ENCODE data around the gene CDKN1C.
"Not testable (repeated sequence)": the region's sequence is repeated elsewhere in the genome, so short reads cannot be mapped to it uniquely, and the experiment has no call there.

CDKN1C gene

DNA sequence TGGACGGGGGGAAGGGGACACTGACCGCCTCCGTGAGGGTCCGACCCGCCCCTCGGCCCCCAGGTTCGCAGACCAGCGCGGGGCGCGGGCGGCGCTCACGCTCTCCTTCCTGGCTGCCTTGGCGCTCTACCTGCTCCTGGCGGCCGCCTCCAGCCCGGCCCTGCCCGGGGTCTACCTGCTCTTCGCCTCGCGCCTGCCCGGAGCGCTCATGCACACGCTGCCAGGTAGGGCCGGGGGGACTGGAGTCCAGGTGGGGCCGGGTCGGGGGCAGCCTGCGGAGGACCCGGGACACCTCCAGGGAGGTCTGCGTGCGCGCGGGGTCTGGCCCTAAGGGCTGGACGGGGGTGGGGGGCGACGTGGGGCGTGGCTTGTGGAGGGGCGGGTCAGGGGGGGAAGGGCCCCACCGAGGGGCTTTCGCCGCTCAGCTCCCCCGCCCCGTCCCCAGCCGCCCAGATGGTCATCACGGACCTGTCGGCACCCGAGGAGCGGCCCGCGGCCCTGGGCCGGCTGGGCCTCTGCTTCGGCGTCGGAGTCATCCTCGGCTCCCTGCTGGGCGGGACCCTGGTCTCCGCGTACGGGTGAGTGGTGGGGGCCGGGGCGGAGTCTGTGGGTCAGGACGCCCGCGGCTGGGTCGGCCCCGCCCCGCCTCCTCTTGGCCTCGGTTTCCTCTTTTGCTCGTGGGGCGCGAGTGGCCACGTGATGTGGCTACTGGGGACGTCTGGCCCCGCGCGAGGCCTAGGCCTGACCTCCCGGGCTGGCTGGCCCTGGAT is 23.7 kb upstream of the CDKN1C start:
- H3K4me3 ChIP-seq (ENCODE audit: low read depth, low read length), result no peak overlapping the region
- no peak for DNase-seq (ENCODE audit: low read depth, low spot score)
- in situ Hi-C loops (cut with HindIII; ENCODE audit: low sequenced_read_pairs), result no loop called here
- TF ChIP-seq, protein P1, sequence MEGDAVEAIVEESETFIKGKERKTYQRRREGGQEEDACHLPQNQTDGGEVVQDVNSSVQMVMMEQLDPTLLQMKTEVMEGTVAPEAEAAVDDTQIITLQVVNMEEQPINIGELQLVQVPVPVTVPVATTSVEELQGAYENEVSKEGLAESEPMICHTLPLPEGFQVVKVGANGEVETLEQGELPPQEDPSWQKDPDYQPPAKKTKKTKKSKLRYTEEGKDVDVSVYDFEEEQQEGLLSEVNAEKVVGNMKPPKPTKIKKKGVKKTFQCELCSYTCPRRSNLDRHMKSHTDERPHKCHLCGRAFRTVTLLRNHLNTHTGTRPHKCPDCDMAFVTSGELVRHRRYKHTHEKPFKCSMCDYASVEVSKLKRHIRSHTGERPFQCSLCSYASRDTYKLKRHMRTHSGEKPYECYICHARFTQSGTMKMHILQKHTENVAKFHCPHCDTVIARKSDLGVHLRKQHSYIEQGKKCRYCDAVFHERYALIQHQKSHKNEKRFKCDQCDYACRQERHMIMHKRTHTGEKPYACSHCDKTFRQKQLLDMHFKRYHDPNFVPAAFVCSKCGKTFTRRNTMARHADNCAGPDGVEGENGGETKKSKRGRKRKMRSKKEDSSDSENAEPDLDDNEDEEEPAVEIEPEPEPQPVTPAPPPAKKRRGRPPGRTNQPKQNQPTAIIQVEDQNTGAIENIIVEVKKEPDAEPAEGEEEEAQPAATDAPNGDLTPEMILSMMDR (IDR thresholded peaks at IDR 0.05; ENCODE audit: low read depth, low read length), result no peak

DNA sequence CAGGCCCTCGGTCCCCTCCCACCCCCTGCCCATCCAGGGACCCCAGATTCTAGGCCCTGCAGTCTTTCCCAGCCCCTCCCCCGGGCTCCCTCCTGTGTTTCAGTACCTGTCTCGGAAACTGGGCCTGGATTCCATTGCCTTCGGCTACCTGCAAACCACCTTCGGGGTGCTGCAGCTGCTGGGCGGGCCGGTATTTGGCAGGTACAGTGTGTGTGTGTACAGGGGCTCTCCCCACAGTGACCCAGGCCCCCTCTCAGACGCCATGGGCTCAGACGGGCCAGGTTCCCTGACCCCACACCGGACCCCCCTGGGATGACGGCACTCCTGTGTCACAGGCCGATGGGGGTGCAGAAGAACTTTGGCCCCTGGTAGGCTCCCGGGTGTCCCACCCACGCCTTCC is 22.6 kb upstream of the CDKN1C start:
- TF ChIP-seq, protein P1 (IDR thresholded peaks at IDR 0.05; ENCODE audit: low read depth, low read length), result no peak
- no peak for DNase-seq (ENCODE audit: low read depth, low spot score)
- H3K4me3 ChIP-seq (ENCODE audit: low read depth, low read length), result no peak overlapping the region
- in situ Hi-C loops (cut with HindIII; ENCODE audit: low sequenced_read_pairs), result no loop called here

DNA sequence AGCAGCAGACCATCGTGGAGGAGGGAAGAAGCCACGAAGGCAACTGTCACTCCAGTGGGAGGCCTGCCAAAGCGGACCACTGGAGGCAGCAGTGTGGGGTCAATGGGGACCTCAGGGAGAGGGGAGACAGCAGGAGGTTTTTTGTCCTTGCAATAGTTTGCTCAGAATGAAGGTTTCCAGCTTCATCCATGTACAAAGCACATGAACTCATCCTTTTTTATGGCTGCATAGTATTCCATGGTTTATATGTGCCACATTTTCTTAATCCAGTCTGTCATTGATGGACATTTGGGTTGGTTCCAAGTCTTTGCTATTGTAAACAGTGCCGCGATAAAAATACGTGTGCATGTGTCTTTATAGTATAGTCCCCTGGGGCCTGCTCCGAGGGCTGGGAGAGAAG is 19.7 kb upstream of the CDKN1C start:
- in situ Hi-C loops (cut with HindIII; ENCODE audit: low sequenced_read_pairs); H3K4me3 ChIP-seq (ENCODE audit: low read depth, low read length); DNase-seq (ENCODE audit: low read depth, low spot score): not testable (repeated sequence)

DNA sequence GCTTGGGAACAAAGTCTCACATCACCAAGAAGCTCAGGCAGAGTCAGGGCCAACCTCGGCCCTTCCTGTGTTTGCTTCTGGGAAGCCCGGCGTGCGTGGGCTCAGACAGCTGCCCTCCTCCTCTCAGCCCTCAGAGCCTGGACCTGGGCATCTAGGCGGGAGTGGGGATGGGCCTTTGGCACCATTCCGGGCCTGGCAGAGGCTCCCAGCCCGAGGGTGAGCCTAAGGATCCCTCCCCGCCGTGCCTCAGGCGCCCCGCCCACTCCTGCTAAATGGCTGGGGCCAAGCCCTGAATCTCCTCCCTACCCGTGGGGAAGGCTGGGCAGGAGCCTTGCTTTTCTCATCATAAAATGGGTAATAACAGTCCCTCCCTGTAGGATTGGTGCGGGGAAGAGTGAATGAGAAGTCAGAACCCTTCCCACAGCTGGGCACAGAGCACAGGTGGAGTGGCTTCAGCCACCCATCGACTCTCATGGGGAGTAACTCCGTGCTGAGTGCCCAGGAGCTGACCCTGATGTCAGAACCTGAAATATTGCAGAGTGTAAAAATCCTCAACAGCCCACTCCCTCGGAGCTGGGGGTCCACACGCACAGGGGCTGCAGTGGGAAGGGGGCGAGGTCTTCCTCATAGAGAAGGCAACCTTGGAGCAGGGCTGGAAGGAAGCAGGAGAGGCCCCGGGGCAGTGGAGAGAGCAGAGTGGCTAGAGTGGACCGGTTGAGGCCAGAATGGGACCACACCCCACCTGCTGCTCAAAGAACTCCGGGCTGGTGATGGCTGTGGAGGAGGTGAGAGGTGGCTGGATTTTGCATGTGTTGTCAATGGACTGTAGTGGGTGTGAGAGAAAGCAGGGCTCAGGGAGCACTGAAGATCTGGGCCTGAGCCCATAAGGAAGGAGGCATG is 18.8 kb upstream of the CDKN1C start:
- TF ChIP-seq, protein P1 (IDR thresholded peaks at IDR 0.05; ENCODE audit: low read depth, low read length), result no peak
- no peak for DNase-seq (ENCODE audit: low read depth, low spot score)
- H3K4me3 ChIP-seq (ENCODE audit: low read depth, low read length), result no peak overlapping the region
- in situ Hi-C loops (cut with HindIII; ENCODE audit: low sequenced_read_pairs), result no loop called here

DNA sequence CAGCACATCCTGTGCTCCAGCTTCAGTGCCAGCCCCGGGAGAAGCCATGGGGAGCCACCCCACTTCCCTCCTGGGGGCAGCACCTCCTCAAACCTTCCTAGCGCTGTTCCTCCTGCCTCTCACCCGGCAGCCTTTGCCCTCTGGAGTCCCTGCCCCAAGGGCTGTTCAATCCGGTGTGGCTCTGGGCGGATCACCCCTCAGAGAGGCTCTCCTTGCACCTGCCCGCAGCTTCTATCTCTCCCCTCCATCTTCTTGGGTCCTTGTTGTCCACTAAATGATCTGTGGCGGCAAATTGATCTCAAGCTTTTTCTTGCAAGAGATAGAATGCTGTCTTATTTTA is 18.1 kb upstream of the CDKN1C start:
- DNase-seq (ENCODE audit: low read depth, low spot score), result no peak
- TF ChIP-seq, protein P1 (IDR thresholded peaks at IDR 0.05; ENCODE audit: low read depth, low read length), result no peak
- in situ Hi-C loops (cut with HindIII; ENCODE audit: low sequenced_read_pairs), result no loop called here
- H3K4me3 ChIP-seq (ENCODE audit: low read depth, low read length), result no peak overlapping the region

DNA sequence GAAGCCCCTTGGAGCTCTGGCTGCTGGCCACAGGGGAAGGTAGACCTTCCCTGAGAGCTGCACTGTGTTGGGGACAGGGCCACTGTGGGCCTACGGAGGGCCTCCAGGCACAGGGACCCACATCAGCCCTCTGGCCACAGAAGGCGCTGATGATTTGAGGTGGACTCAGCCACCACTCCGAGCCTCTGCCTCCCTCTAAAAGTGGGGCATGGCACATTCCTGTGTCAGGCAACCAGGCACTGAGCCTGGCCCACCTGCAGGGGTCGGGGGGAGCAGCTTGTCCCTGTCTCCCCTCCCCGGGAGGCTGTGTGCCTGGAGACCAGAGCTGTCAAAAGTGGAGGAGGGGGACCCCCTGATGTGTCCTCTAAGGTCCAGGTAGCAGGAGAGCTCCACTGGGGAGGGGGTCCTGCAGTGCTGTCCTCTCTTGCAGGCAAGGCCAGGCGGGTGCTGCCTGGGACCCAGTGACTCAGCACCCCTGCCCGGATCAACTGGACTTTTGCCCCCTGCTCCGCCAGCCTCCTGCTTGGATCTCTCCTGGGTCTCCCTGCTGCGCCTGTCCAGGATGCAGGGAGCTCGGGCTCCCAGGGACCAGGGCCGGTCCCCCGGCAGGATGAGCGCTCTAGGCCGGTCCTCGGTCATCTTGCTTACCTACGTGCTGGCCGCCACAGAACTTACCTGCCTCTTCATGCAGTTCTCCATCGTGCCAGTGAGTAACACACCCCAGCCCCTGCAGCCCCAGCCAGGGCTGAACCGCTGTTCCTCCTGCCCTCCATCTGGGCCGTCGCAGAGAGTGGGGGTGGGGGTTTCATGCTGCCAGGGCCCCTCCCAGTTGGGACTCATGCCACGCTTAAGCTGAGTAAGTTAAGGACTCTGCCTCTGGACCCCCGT is 17.5 kb upstream of the CDKN1C start:
- no peak for DNase-seq (ENCODE audit: low read depth, low spot score)
- TF ChIP-seq, protein P1 (IDR thresholded peaks at IDR 0.05; ENCODE audit: low read depth, low read length), result no peak
- peak overlapping the region; percentile 57 for H3K4me3 ChIP-seq (ENCODE audit: low read depth, low read length)
- in situ Hi-C loops (cut with HindIII; ENCODE audit: low sequenced_read_pairs), result no loop called here
